H1 (cell line): Measurements from ENCODE around the gene CNIH1. TPM values are rescaled to one million over a fixed set of nuclear protein-coding genes. Genes with fewer than 3 reads are reported as not detected.

Source experiments
- ATF2 ChIP-seq: IDR thresholded peaks from 2 replicates; pipeline ENCODE4 v1.6.1; 2012; ENCODE audit warnings: low read length, inconsistent platforms
- polyA plus RNA-seq, 7 experiments: library from polyadenylated mRNA; depleted of rRNA in 3 of 7; stranded (reverse) in 5 of 7; unstranded in 2 of 7; fragments of >200 nt in 5 of 7; fragments of 200-250 nt in 2 of 7; gene quantifications; 1 replicate in 5 of 7; 2 replicates in 1 of 7; 4 replicates in 1 of 7; pipeline versions ENCODE4 v1.2.1 to v1.2.3, GENCODE V29; 2011 to 2013; ENCODE audit warnings: missing spikeins in 2 of 7, mixed read lengths in 2 of 7
- total RNA-seq: library from RNA; stranded (reverse); fragmentation: NEBNext Ultra II Directional; extraction: Animal tissue kit (Norgen Biotek cat#: 25700); gene quantifications from 2 replicates; pipeline ENCODE4 v1.2.1, GENCODE V29; 2021

Gene CNIH1
- total and polyA plus RNA-seq, 2 of the 8 experiments (the other 6 are each of a cell fraction or from before 2014, with no cell fraction given): 119 to 333 TPM

GRCh38 chr14:54489731-54490444, 48.7 kb upstream of the CNIH1 start (continued):
- TF ChIP-seq ATF2: no peak
